ENCODE measurements around the gene ST8SIA6. TPM values are rescaled to one million over a fixed set of nuclear protein-coding genes. Genes with fewer than 3 reads are reported as not detected.

The ST8SIA6 gene
- 2.0 and 8.5 TPM in 2 replicates for total RNA-seq

GRCh38 chr10:17454161-17455014 lies at the start of gene ST8SIA6:
ST8SIA6 (minus strand) TSS chr10:17454595; CDS start chr10:17454255, 340 bp downstream.

Small RNA genes lying within 50 kb of the gene (small RNA-seq; reads per million reads assigned to genes)
- gene RF00019: not detected

Other genes with a start within 250 kb of the ST8SIA6 start
- gene VIM, start 226.4 kb downstream of the ST8SIA6 start, total RNA-seq: 10,114 and 13,373 TPM in 2 replicates
- 11.1 and 15.3 TPM in 2 replicates for gene HACD1, start 162.8 kb upstream of the ST8SIA6 start, total RNA-seq
- 16.7 and 31.3 TPM in 2 replicates for gene STAM, start 189.6 kb upstream of the ST8SIA6 start, total RNA-seq